ENCODE results near the gene USP10.

The USP10 gene

DNA sequence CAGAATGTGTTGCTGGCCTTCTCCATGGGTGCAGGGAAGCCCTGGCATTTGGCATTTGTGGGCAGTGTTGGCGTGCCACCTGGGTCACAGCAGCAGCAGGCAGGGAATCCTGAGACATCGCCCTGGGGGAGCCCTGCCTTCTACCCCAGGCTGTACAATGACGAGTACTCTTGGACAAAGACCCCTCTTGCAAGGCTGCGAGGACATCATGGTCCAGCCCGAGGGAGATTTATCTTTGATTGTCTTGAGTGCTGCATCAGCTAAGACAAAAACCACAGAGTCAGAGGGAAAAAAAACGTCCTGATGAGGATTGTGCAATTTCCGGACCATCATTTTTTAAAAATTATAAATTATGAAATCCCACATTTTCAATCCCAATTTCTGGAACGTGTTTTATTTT lies 123.7 kb downstream of the USP10 start:
- no peak for DNase-seq (ENCODE audit: low read depth, low spot score)
- peaks cover 8% of the 10 kb centered on the region; the same call in 1 of the 2 replicates for H3K27me3 ChIP-seq (ENCODE audit: control insufficient read depth, insufficient read depth, low read length)
- no peaks in the 10 kb centered on the region for H3K9me3 ChIP-seq (ENCODE audit: control insufficient read depth, insufficient read depth, low read length)
- no peak overlapping the region for H3K4me3 ChIP-seq (ENCODE audit: low read length)
- no CpG with 5 or more reads among the region's 8 CpGs for WGBS (ENCODE audit: insufficient coverage, insufficient read length)
- H3K4me1 ChIP-seq (ENCODE audit: control insufficient read depth, insufficient read depth, low read length) = no peaks in the 10 kb centered on the region
- H3K36me3 ChIP-seq (ENCODE audit: control insufficient read depth, insufficient read depth, low read length) = no peaks in the 10 kb centered on the region
- H3K27ac ChIP-seq (ENCODE audit: low read length) = no peak overlapping the region

GRCh38 chr16:84823926-84824325 lies 124.1 kb downstream of the USP10 start:
- H3K4me3 ChIP-seq (ENCODE audit: low read length) = no peak overlapping the region
- H3K27me3 ChIP-seq (ENCODE audit: control insufficient read depth, insufficient read depth, low read length) = peaks cover 8% of the 10 kb centered on the region; the same call in 1 of the 2 replicates
- no CpG with 5 or more reads among the region's 5 CpGs for WGBS (ENCODE audit: insufficient coverage, insufficient read length)
- DNase-seq (ENCODE audit: low read depth, low spot score) = no peak
- no peaks in the 10 kb centered on the region for H3K36me3 ChIP-seq (ENCODE audit: control insufficient read depth, insufficient read depth, low read length)
- H3K4me1 ChIP-seq (ENCODE audit: control insufficient read depth, insufficient read depth, low read length) = no peaks in the 10 kb centered on the region
- no peak overlapping the region for H3K27ac ChIP-seq (ENCODE audit: low read length)
- no peaks in the 10 kb centered on the region for H3K9me3 ChIP-seq (ENCODE audit: control insufficient read depth, insufficient read depth, low read length)

- Histone ChIP-seq H3K27me3 (ENCODE audit: control insufficient read depth, insufficient read depth, low read length) (0 out of 2 replicates have a peak, but pooled peaks cover 3% of the 10 kb centered on the region), H3K36me3 (ENCODE audit: control insufficient read depth, insufficient read depth, low read length) (no peaks in the 10 kb centered on the region), H3K9me3 (ENCODE audit: control insufficient read depth, insufficient read depth, low read length) (no peaks in the 10 kb centered on the region), H3K4me1 (ENCODE audit: control insufficient read depth, insufficient read depth, low read length) (no peaks in the 10 kb centered on the region), H3K4me3 (ENCODE audit: low read length) (no peak overlapping the region), H3K27ac (ENCODE audit: low read length) (no peak overlapping the region)
- no peak for DNase-seq (ENCODE audit: low read depth, low spot score)
- WGBS (ENCODE audit: insufficient coverage, insufficient read length) = no CpG with 5 or more reads among the region's 8 CpGs
Observed at GRCh38 chr16:84825896-84826557, 126.2 kb downstream of the USP10 start.

DNA sequence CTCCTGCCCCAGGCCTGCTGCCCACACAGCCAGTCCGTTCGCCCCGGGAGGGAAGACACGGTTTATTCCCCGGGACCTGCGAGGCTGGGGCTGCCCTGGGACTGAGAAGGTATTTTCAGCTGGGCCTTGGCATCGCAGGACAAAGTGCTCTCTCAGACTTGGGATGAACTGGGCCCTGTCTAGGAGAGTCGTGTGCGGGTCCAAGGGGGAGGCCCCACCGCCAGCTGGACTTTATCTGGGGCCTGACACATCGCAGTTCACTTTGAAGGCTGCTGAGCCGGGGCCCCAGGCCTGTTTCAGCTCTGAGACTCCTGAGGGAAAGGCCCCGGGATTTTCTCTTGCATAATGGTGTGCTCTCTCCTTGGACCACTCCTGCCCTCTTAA lies 126.8 kb downstream of the USP10 start:
- no peaks in the 10 kb centered on the region for H3K36me3 ChIP-seq (ENCODE audit: control insufficient read depth, insufficient read depth, low read length)
- no CpG with 5 or more reads among the region's 13 CpGs for WGBS (ENCODE audit: insufficient coverage, insufficient read length)
- H3K4me1 ChIP-seq (ENCODE audit: control insufficient read depth, insufficient read depth, low read length) = no peaks in the 10 kb centered on the region
- no peak overlapping the region for H3K27ac ChIP-seq (ENCODE audit: low read length)
- DNase-seq (ENCODE audit: low read depth, low spot score) = no peak
- no peak overlapping the region for H3K4me3 ChIP-seq (ENCODE audit: low read length)
- no peaks in the 10 kb centered on the region for H3K9me3 ChIP-seq (ENCODE audit: control insufficient read depth, insufficient read depth, low read length)
- no peaks in the 10 kb centered on the region for H3K27me3 ChIP-seq (ENCODE audit: control insufficient read depth, insufficient read depth, low read length)

DNA sequence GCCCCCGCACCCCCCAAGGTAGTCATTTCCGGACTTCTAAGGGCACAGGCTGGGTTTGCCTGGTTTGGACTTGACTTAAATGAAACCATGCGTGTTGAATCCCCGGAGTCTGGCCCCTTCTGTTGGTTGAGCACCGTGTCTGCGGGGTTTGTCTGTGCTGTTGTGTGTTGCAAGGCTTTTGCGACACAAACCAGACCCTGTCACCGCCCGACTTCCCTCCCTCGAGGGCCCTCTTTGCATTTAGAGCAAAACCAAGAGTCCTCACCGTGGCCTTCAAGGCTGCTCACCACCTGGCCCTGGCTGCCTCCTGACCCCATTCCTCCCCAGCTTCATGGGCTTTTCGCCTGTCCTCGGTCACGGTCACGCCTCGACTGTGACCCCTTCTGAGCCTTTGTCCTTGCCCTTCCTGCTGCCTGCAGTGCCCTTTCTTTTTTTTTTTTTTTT lies 127.4 kb downstream of the USP10 start:
- Histone ChIP-seq H3K4me3 (ENCODE audit: low read length) (no peak overlapping the region), H3K4me1 (ENCODE audit: control insufficient read depth, insufficient read depth, low read length) (no peaks in the 10 kb centered on the region), H3K9me3 (ENCODE audit: control insufficient read depth, insufficient read depth, low read length) (no peaks in the 10 kb centered on the region), H3K36me3 (ENCODE audit: control insufficient read depth, insufficient read depth, low read length) (no peaks in the 10 kb centered on the region), H3K27ac (ENCODE audit: low read length) (no peak overlapping the region), H3K27me3 (ENCODE audit: control insufficient read depth, insufficient read depth, low read length) (no peaks in the 10 kb centered on the region)
- WGBS (ENCODE audit: insufficient coverage, insufficient read length) = no CpG with 5 or more reads among the region's 16 CpGs
- no peak for DNase-seq (ENCODE audit: low read depth, low spot score)

DNA sequence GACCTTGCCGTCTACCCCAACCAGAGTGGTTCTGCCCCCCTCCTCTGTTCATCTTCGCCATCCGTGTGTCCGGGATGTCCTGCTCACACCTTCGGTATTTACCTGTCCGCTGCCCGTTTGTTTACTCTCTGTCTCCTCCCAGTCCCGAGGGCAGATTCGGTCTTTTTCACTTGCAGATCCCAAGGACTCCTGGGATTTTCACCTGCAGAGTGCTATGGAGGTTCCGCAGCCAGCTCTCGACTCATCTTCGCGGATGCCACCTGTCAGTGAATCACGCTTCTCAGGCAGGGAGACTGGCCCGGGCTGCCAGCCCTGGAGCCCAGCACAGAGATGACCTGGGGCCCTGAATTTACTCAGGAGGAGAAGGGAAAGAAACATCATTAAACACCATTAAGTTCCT lies 128.1 kb downstream of the USP10 start:
- H3K9me3 ChIP-seq (ENCODE audit: control insufficient read depth, insufficient read depth, low read length) = no peaks in the 10 kb centered on the region
- no peak overlapping the region for H3K27ac ChIP-seq (ENCODE audit: low read length)
- no peaks in the 10 kb centered on the region for H3K4me1 ChIP-seq (ENCODE audit: control insufficient read depth, insufficient read depth, low read length)
- H3K4me3 ChIP-seq (ENCODE audit: low read length) = no peak overlapping the region
- no peaks in the 10 kb centered on the region for H3K36me3 ChIP-seq (ENCODE audit: control insufficient read depth, insufficient read depth, low read length)
- H3K27me3 ChIP-seq (ENCODE audit: control insufficient read depth, insufficient read depth, low read length) = no peaks in the 10 kb centered on the region
- no peak for DNase-seq (ENCODE audit: low read depth, low spot score)
- no CpG with 5 or more reads among the region's 15 CpGs for WGBS (ENCODE audit: insufficient coverage, insufficient read length)

- H3K9me3 ChIP-seq (ENCODE audit: control insufficient read depth, insufficient read depth, low read length) = no peaks in the 10 kb centered on the region
- no peak overlapping the region for H3K4me3 ChIP-seq (ENCODE audit: low read length)
- no peaks in the 10 kb centered on the region for H3K27me3 ChIP-seq (ENCODE audit: control insufficient read depth, insufficient read depth, low read length)
- WGBS (ENCODE audit: insufficient coverage, insufficient read length) = no CpG with 5 or more reads among the region's 5 CpGs
- H3K27ac ChIP-seq (ENCODE audit: low read length) = no peak overlapping the region
- no peak for DNase-seq (ENCODE audit: low read depth, low spot score)
- H3K36me3 ChIP-seq (ENCODE audit: control insufficient read depth, insufficient read depth, low read length) = no peaks in the 10 kb centered on the region
- no peaks in the 10 kb centered on the region for H3K4me1 ChIP-seq (ENCODE audit: control insufficient read depth, insufficient read depth, low read length)
Observed at GRCh38 chr16:84828322-84828721, 128.5 kb downstream of the USP10 start.
